ENCODE data around the gene LARGE1.

The LARGE1 gene

GRCh38 chr22:33715237-33715985, 204.9 kb downstream of the LARGE1 start:
- no peak for DNase-seq

GRCh38 chr22:33710326-33710725, 209.9 kb downstream of the LARGE1 start:
- no peak for DNase-seq

- DNase-seq = no peak
Observed at GRCh38 chr22:33707581-33707980, 212.7 kb downstream of the LARGE1 start.

- no peak for DNase-seq
Observed at GRCh38 chr22:33706100-33706499, 214.2 kb downstream of the LARGE1 start.

GRCh38 chr22:33699176-33699575, 221.1 kb downstream of the LARGE1 start:
- DNase-seq = no peak

GRCh38 chr22:33697640-33698039, 222.6 kb downstream of the LARGE1 start:
- DNase-seq = no peak

GRCh38 chr22:33691057-33691630, 229.1 kb downstream of the LARGE1 start:
- DNase-seq = no peak

GRCh38 chr22:33688903-33689302, 231.4 kb downstream of the LARGE1 start:
- DNase-seq = no peak

GRCh38 chr22:33687464-33687863, 232.8 kb downstream of the LARGE1 start:
- DNase-seq = no peak

GRCh38 chr22:33684087-33684486, 236.2 kb downstream of the LARGE1 start:
- no peak for DNase-seq

GRCh38 chr22:33682927-33683326, 237.3 kb downstream of the LARGE1 start:
- DNase-seq = no peak

- DNase-seq = no peak
Observed at GRCh38 chr22:33680632-33681031, 239.6 kb downstream of the LARGE1 start.

GRCh38 chr22:33678523-33678922, 241.8 kb downstream of the LARGE1 start:
- DNase-seq = no peak

GRCh38 chr22:33677536-33677935, 242.7 kb downstream of the LARGE1 start:
- no peak for DNase-seq

GRCh38 chr22:33674357-33674756, 245.9 kb downstream of the LARGE1 start:
- no peak for DNase-seq

- no peak for DNase-seq
Observed at GRCh38 chr22:33669746-33670145, 250.5 kb downstream of the LARGE1 start.

- DNase-seq = no peak
Observed at GRCh38 chr22:33666961-33667619, 253.2 kb downstream of the LARGE1 start.

GRCh38 chr22:33666279-33666960, 253.9 kb downstream of the LARGE1 start:
- DNase-seq = no peak

- no peak for DNase-seq
Observed at GRCh38 chr22:33659448-33659847, 260.8 kb downstream of the LARGE1 start.

- no peak for DNase-seq
Observed at GRCh38 chr22:33658775-33659174, 261.5 kb downstream of the LARGE1 start.

GRCh38 chr22:33657670-33658069, 262.6 kb downstream of the LARGE1 start:
- no peak for DNase-seq

- no peak for DNase-seq
Observed at GRCh38 chr22:33656808-33657628, 263.3 kb downstream of the LARGE1 start.

All from SIG-M5 (cell line).